Peyer's patch (tissue), 4 donors: Measurements from ENCODE around the gene FRMPD2. TPM values are rescaled to one million over a fixed set of nuclear protein-coding genes. Genes with fewer than 3 reads are reported as not detected.

Source experiments
- DNase-seq, 3 donors: peaks; one replicate each; pipeline ENCODE4 v3.0.0-alpha.2; 2017 to 2019
- H3K27ac ChIP-seq, 4 donors: fragments of 200-600 bp; sonication (generic); one replicate each; pipeline ENCODE4 v1.5.1; 2016 to 2019
- H3K27me3 ChIP-seq, 2 donors: fragments of 200-600 bp; sonication (generic); one replicate each; pipeline ENCODE4 v1.5.1; 2019
- H3K36me3 ChIP-seq, 3 donors: fragments of 200-600 bp; sonication (generic); one replicate each; pipeline ENCODE4 v1.5.1; 2016 to 2019
- H3K4me1 ChIP-seq, 4 donors: fragments of 200-600 bp; sonication (generic); one replicate each; pipeline ENCODE4 v1.5.1; 2016 to 2019
- H3K4me3 ChIP-seq, 4 donors: fragments of 200-600 bp; sonication (generic); 1 replicate in 3 of 4; 2 replicates in 1 of 4; pipeline ENCODE4 v1.5.1; 2016 to 2019; ENCODE audit warnings: mild to moderate bottlenecking in 1 of 4
- H3K9me3 ChIP-seq, 4 donors: fragments of 200-600 bp; sonication (generic); one replicate each; pipeline ENCODE4 v1.5.1; 2016 to 2019; ENCODE audit warnings: mild to moderate bottlenecking in 1 of 4
- CTCF ChIP-seq, 6 experiments: fragments of 450-650 bp in 4 of 6; fragments of 200-600 bp in 2 of 6; sonication (generic) in 1 of 6; IDR thresholded peaks; one replicate each; pipeline ENCODE4 v1.5.1; 2017 to 2019; ENCODE audit warnings: antibody characterized with exemption in 6 of 6, mild to moderate bottlenecking in 3 of 6, moderate library complexity in 1 of 6
- POLR2A ChIP-seq, 2 donors: fragments of 450-650 bp; IDR thresholded peaks; one replicate each; pipeline ENCODE4 v1.5.1; 2017; ENCODE audit warnings: antibody characterized with exemption in 2 of 2, mild to moderate bottlenecking in 2 of 2, moderate library complexity in 2 of 2
- total RNA-seq, 4 donors: library from RNA; depleted of rRNA; stranded (reverse); fragments of >200 nt; gene quantifications; one replicate each; pipeline ENCODE4 v1.1.0, GENCODE V29; 2016

Gene FRMPD2
- total RNA-seq, 4 donors from 2014 or later, result not detected

- H3K27me3 ChIP-seq, result no peaks in the 10 kb centered on the region
- H3K4me3 ChIP-seq, result no peak overlapping the region
- H3K9me3 ChIP-seq, result peaks cover 0 to 4% (median 0%) of the 10 kb centered on the region in 4 donors
- no peak overlapping the region for H3K27ac ChIP-seq
- TF ChIP-seq CTCF (IDR thresholded peaks at IDR 0.05) (no peak), POLR2A (IDR thresholded peaks at IDR 0.05) (no peak)
- no peaks in the 10 kb centered on the region for H3K36me3 ChIP-seq
- H3K4me1 ChIP-seq, result peaks cover 0 to 14% (median 0%) of the 10 kb centered on the region in 4 donors
- no peak for DNase-seq
Measured at GRCh38 chr10:48288661-48289060, 14.2 kb upstream of the FRMPD2 start.

- Histone ChIP-seq H3K27ac (no peak overlapping the region), H3K9me3 (peaks cover 0 to 4% (median 0%) of the 10 kb centered on the region in 4 donors), H3K36me3 (no peaks in the 10 kb centered on the region), H3K4me1 (peaks cover 0 to 14% (median 0%) of the 10 kb centered on the region in 4 donors), H3K27me3 (no peaks in the 10 kb centered on the region), H3K4me3 (no peak overlapping the region)
- no peak for TF ChIP-seq POLR2A (IDR thresholded peaks at IDR 0.05)
- TF ChIP-seq CTCF (IDR thresholded peaks at IDR 0.05), result no peak
- DNase-seq, result no peak
Measured at GRCh38 chr10:48287417-48288391, 13.2 kb upstream of the FRMPD2 start.

- H3K4me1 ChIP-seq, result peaks cover 0 to 14% (median 0%) of the 10 kb centered on the region in 4 donors
- no peak overlapping the region for H3K4me3 ChIP-seq
- no peaks in the 10 kb centered on the region for H3K36me3 ChIP-seq
- peaks cover 0 to 4% (median 0%) of the 10 kb centered on the region in 4 donors for H3K9me3 ChIP-seq
- no peak overlapping the region for H3K27ac ChIP-seq
- no peak for TF ChIP-seq CTCF (IDR thresholded peaks at IDR 0.05)
- TF ChIP-seq POLR2A (IDR thresholded peaks at IDR 0.05), result no peak
- DNase-seq, result no peak
- no peaks in the 10 kb centered on the region for H3K27me3 ChIP-seq
Measured at GRCh38 chr10:48286356-48286755, 11.9 kb upstream of the FRMPD2 start.

GRCh38 chr10:48285710-48286109, 11.2 kb upstream of the FRMPD2 start:
- Histone ChIP-seq H3K4me1 (peaks cover 0 to 11% (median 0%) of the 10 kb centered on the region in 4 donors), H3K27me3 (no peaks in the 10 kb centered on the region), H3K9me3 (peaks cover 0 to 4% (median 0%) of the 10 kb centered on the region in 4 donors), H3K36me3 (no peaks in the 10 kb centered on the region), H3K27ac (no peak overlapping the region), H3K4me3 (no peak overlapping the region)
- DNase-seq, result no peak
- no peak for TF ChIP-seq POLR2A (IDR thresholded peaks at IDR 0.05)
- TF ChIP-seq CTCF (IDR thresholded peaks at IDR 0.05), result no peak

- Histone ChIP-seq H3K27ac (no peak overlapping the region), H3K4me1 (peaks cover 0 to 3% (median 0%) of the 10 kb centered on the region in 4 donors), H3K4me3 (no peak overlapping the region), H3K9me3 (peaks cover 0 to 4% (median 0%) of the 10 kb centered on the region in 4 donors), H3K27me3 (no peaks in the 10 kb centered on the region), H3K36me3 (no peaks in the 10 kb centered on the region)
- DNase-seq, result no peak
- TF ChIP-seq POLR2A (IDR thresholded peaks at IDR 0.05), result no peak
Measured at GRCh38 chr10:48284811-48285210, 10.3 kb upstream of the FRMPD2 start.

- Histone ChIP-seq H3K36me3 (no peaks in the 10 kb centered on the region), H3K27me3 (no peaks in the 10 kb centered on the region), H3K9me3 (peaks cover 0 to 4% (median 0%) of the 10 kb centered on the region in 4 donors), H3K27ac (no peak overlapping the region), H3K4me1 (no peaks in the 10 kb centered on the region), H3K4me3 (no peak overlapping the region)
- no peak for DNase-seq
- TF ChIP-seq CTCF (IDR thresholded peaks at IDR 0.05), result no peak
- no peak for TF ChIP-seq POLR2A (IDR thresholded peaks at IDR 0.05)
Measured at GRCh38 chr10:48284002-48284546, 9.6 kb upstream of the FRMPD2 start.
